Tibial artery (tissue), 4 donors: ENCODE measurements around the gene SMLR1.
A peak's percentile ranks its signal among the peaks of the same experiment; 100 is the strongest.

Experiments used
- DNase-seq, 2 donors: peaks; one replicate each; pipeline ENCODE4 v3.0.0-alpha.2; 2019
- H3K27ac ChIP-seq, 2 donors: fragments of 200-600 bp; sonication (generic) in 1 of 2; 1 replicate in 1 of 2; 2 replicates in 1 of 2; pipeline ENCODE4 v1.5.1; 2018 to 2019; ENCODE audit warnings: mild to moderate bottlenecking in 1 of 2
- H3K27me3 ChIP-seq, 2 donors: fragments of 200-600 bp; sonication (generic) in 1 of 2; one replicate each; pipeline versions ENCODE4 v1.5.1 to v1.6.0; 2016 to 2019
- H3K36me3 ChIP-seq, 3 donors: fragments of 200-600 bp; sonication (generic) in 2 of 3; one replicate each; pipeline ENCODE4 v1.5.1; 2016 to 2019; ENCODE audit warnings: mild to moderate bottlenecking in 2 of 3
- H3K4me1 ChIP-seq, 4 donors: fragments of 200-600 bp; sonication (generic) in 2 of 4; 1 replicate in 3 of 4; 2 replicates in 1 of 4; pipeline ENCODE4 v1.5.1; 2016 to 2019
- H3K4me3 ChIP-seq, 2 donors: fragments of 200-600 bp; sonication (generic) in 1 of 2; 1 replicate in 1 of 2; 2 replicates in 1 of 2; pipeline ENCODE4 v1.5.1; 2018 to 2019; ENCODE audit warnings: mild to moderate bottlenecking in 2 of 2
- H3K9me3 ChIP-seq, 3 donors: fragments of 200-600 bp; sonication (generic) in 1 of 3; one replicate each; pipeline ENCODE4 v1.5.1; 2016 to 2019
- CTCF ChIP-seq, 2 experiments: fragments of 200-600 bp in 1 of 2; fragments of 450-650 bp in 1 of 2; IDR thresholded peaks; one replicate each; pipeline ENCODE4 v1.5.1; 2017 to 2019; ENCODE audit warnings: antibody characterized with exemption in 2 of 2, mild to moderate bottlenecking in 1 of 2, moderate library complexity in 1 of 2
- intact Hi-C: fragments of 100-400 bp; cut with DNase I; formaldehyde crosslinking; loops from one replicate; pipeline ENCODE4 v1.15.0; 2023; ENCODE audit warnings: low total_unique reads

SMLR1 gene

GRCh38 chr6:130837067-130837466 is 9.9 kb downstream of the SMLR1 start:
- Histone ChIP-seq H3K9me3 (no peaks in the 10 kb centered on the region), H3K27ac (no peak overlapping the region), H3K4me3 (no peak overlapping the region), H3K4me1 (peaks cover 0 to 20% (median 3%) of the 10 kb centered on the region in 4 donors), H3K27me3 (no peaks in the 10 kb centered on the region), H3K36me3 (no peaks in the 10 kb centered on the region)
- TF ChIP-seq CTCF (IDR thresholded peaks at IDR 0.05): no peak
- no peak for DNase-seq
- intact Hi-C loops: no loop called here

DNA sequence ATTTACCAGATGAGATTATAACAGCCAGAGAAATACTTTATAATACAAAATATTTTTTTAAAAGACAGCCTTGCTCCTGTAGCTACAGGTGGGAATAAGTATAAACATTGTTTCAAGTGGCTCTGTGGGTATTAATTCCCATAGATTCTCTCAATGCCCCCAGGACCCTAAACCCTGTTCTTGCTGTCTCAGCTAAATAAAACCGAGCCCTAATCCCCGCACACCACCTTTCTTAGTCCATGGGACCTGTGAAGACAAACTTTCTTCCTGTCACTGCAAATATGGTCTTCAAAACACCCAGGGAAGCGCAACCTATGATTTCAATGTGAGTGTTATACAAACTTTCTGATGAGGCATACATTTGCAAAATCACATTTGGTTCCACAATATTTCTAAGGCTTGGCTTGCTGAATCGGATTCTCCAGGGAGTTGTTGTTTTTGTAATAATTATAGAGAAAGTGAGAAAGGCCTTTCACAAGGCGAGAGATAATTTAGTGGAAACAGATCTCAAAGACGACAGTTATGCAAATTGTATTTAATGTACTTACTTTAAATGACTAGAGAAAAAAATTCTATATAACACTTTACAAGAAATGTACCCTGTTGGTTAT is 11.1 kb downstream of the SMLR1 start:
- no peak for TF ChIP-seq CTCF (IDR thresholded peaks at IDR 0.05)
- intact Hi-C loops: no loop called here
- no peaks in the 10 kb centered on the region for H3K36me3 ChIP-seq
- peak overlapping the region in 1 of 2 donors; percentile 41 for H3K27ac ChIP-seq
- no peak overlapping the region for H3K4me3 ChIP-seq
- no peak for DNase-seq
- no peaks in the 10 kb centered on the region for H3K9me3 ChIP-seq
- no peaks in the 10 kb centered on the region for H3K27me3 ChIP-seq
- H3K4me1 ChIP-seq: peaks cover 0 to 32% (median 3%) of the 10 kb centered on the region in 4 donors

- H3K4me3 ChIP-seq: no peak overlapping the region
- H3K27ac ChIP-seq: peak overlapping the region in 1 of 2 donors; percentile 41
- peaks cover 0 to 34% (median 3%) of the 10 kb centered on the region in 4 donors for H3K4me1 ChIP-seq
- TF ChIP-seq CTCF (IDR thresholded peaks at IDR 0.05): no peak
- DNase-seq: no peak
- no peaks in the 10 kb centered on the region for H3K36me3 ChIP-seq
- no peaks in the 10 kb centered on the region for H3K27me3 ChIP-seq
- H3K9me3 ChIP-seq: no peaks in the 10 kb centered on the region
- intact Hi-C loops: no loop called here
Observed at GRCh38 chr6:130838951-130839350, 11.7 kb downstream of the SMLR1 start.

GRCh38 chr6:130839379-130839778 is 12.2 kb downstream of the SMLR1 start:
- Histone ChIP-seq H3K36me3 (no peaks in the 10 kb centered on the region), H3K4me1 (peaks cover 0 to 34% (median 3%) of the 10 kb centered on the region in 4 donors), H3K27me3 (no peaks in the 10 kb centered on the region), H3K4me3 (no peak overlapping the region), H3K9me3 (no peaks in the 10 kb centered on the region), H3K27ac (peak overlapping the region in 1 of 2 donors; percentile 41)
- DNase-seq: no peak
- no peak for TF ChIP-seq CTCF (IDR thresholded peaks at IDR 0.05)
- intact Hi-C loops: no loop called here

DNA sequence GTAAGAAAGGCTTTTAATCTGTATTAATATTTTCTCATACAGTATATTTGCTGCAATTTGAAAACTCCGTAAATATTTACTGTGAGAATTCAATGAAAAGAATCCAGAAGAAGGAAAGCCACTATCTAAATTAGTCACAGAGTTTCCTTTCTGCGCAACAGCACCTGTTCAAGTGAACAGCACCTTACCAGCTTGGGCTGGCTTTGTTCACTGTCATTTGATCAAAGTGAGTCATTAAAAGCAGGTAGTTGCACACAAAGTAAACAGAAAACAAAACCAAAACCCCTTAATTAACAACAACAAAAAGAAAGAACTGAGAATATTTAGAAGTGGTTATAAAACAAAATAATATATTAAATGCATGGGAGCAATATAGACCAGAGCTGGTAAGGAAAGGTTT is 12.8 kb downstream of the SMLR1 start:
- Histone ChIP-seq H3K9me3 (no peaks in the 10 kb centered on the region), H3K4me1 (peaks cover 0 to 34% (median 3%) of the 10 kb centered on the region in 4 donors), H3K36me3 (no peaks in the 10 kb centered on the region), H3K27ac (no peak overlapping the region), H3K4me3 (no peak overlapping the region), H3K27me3 (no peaks in the 10 kb centered on the region)
- no peak for TF ChIP-seq CTCF (IDR thresholded peaks at IDR 0.05)
- intact Hi-C loops: loop anchor here (10.0 kb wide), 1 partner anchor 515 kb away; no protein-coding TSS in a partner anchor
- DNase-seq: no peak
